A549 (cell line): ENCODE measurements around the gene PRMT7. TPM values are rescaled to one million over a fixed set of nuclear protein-coding genes. Genes with fewer than 3 reads are reported as not detected.

Source experiments
- ATAC-seq, 2 experiments: fragments of 200-7000 bp in 1 of 2; fragments of >200 bp in 1 of 2; cut with Nextera tagmentation in 1 of 2; cut with Tn5 transposase in 1 of 2; 3 replicates each; pipeline versions ENCODE4 v1.8.0 to v1.9.1; 2018 to 2020; ENCODE audit warnings: mild to moderate bottlenecking in 1 of 2, moderate library complexity in 1 of 2
- CTCF ChIA-PET: fragments of 300-600 bp; sonication (Branson Sonifier 250); formaldehyde crosslinking; extraction: SDS; loops from one replicate; lab custom pipeline; 2021; ENCODE audit warnings: antibody characterized with exemption, inconsistent platforms; lab: Yijun Ruan, JAX
- POLR2A ChIA-PET: fragments of 350-600 bp; formaldehyde crosslinking; extraction: SDS; loops from one replicate; lab custom pipeline; 2021; ENCODE audit warnings: antibody characterized with exemption, inconsistent platforms; lab: Yijun Ruan, JAX
- DNase-seq, 2 experiments: peaks; one replicate each; pipeline versions ENCODE4 v3.0.0 to v3.0.0-alpha.2; 2011 to 2016; ENCODE audit warnings: low read depth in 1 of 2, low spot score in 1 of 2
- FAIRE-seq: peaks from 2 replicates; lab custom pipeline; 2011; peaks lifted over from hg19 to GRCh38; lab: Jason Lieb, UNC
- H3K27ac ChIP-seq, 2 experiments: fragments of >200 bp; sonication (Bioruptor Twin); formaldehyde crosslinking; 3 replicates each; pipeline ENCODE4 v1.5.1; 2016 to 2017
- H3K4me1 ChIP-seq: fragments of >200 bp; sonication (Bioruptor Twin); formaldehyde crosslinking; 3 replicates; pipeline ENCODE4 v1.6.1; 2016
- H3K4me2 ChIP-seq: fragments of >200 bp; sonication (Bioruptor Twin); formaldehyde crosslinking; 3 replicates; pipeline ENCODE4 v1.6.1; 2016
- H3K4me3 ChIP-seq: fragments of >200 bp; sonication (Bioruptor Twin); formaldehyde crosslinking; 3 replicates; pipeline ENCODE4 v1.5.1; 2016
- H3K9me3 ChIP-seq: fragments of >200 bp; sonication (Bioruptor Twin); formaldehyde crosslinking; 3 replicates; pipeline ENCODE4 v1.6.1; 2016
- BCL3 ChIP-seq: fragments of >200 bp; sonication (Bioruptor Twin); formaldehyde crosslinking; IDR thresholded peaks from 3 replicates; pipeline ENCODE4 v1.6.1; 2016
- BHLHE40 ChIP-seq: IDR thresholded peaks from 2 replicates; pipeline ENCODE4 v1.6.1; 2012; ENCODE audit warnings: low read depth, low read length, inconsistent platforms
- CEBPB ChIP-seq, 2 experiments: fragments of >200 bp in 1 of 2; sonication (Bioruptor Twin) in 1 of 2; formaldehyde crosslinking in 1 of 2; IDR thresholded peaks; 2 replicates each; pipeline ENCODE4 v1.6.1; 2012 to 2016
- CHD2 ChIP-seq: fragments of 150-350 bp; IDR thresholded peaks from 2 replicates; pipeline ENCODE4 v1.6.1; 2014; ENCODE audit warnings: low read length; ENCODE audit not compliant: partially characterized antibody
- CHD4 ChIP-seq: fragments of 200-600 bp; sonication (generic); IDR thresholded peaks from 2 replicates; pipeline ENCODE4 v1.6.1; 2016; ENCODE audit warnings: antibody characterized with exemption, mild to moderate bottlenecking, borderline replicate concordance
- EP300 ChIP-seq, 2 experiments: fragments of >200 bp; sonication (Bioruptor Twin); formaldehyde crosslinking; IDR thresholded peaks; 2 replicates in 1 of 2; 3 replicates in 1 of 2; pipeline ENCODE4 v1.6.1; 2016 to 2017
- FOSL2 ChIP-seq, 2 experiments: fragments of 450-650 bp in 1 of 2; fragments of >200 bp in 1 of 2; sonication (Bioruptor Twin) in 1 of 2; formaldehyde crosslinking; IDR thresholded peaks; 2 replicates each; pipeline versions ENCODE4 v1.5.0 to v1.6.1; 2016 to 2020; ENCODE audit warnings: mild to moderate bottlenecking in 1 of 2, moderate library complexity in 1 of 2
- GATA3 ChIP-seq: IDR thresholded peaks from 2 replicates; pipeline ENCODE4 v1.6.1; 2012; ENCODE audit warnings: borderline replicate concordance
- JUN ChIP-seq, 2 experiments: fragments of >200 bp; sonication (Bioruptor Twin); formaldehyde crosslinking; IDR thresholded peaks; 2 replicates in 1 of 2; 3 replicates in 1 of 2; pipeline ENCODE4 v1.6.1; 2016 to 2017
- JUNB ChIP-seq: fragments of >200 bp; sonication (Bioruptor Twin); formaldehyde crosslinking; IDR thresholded peaks from 2 replicates; pipeline ENCODE4 v1.6.1; 2016
- MAFK ChIP-seq: fragments of 450-650 bp; IDR thresholded peaks from 2 replicates; pipeline ENCODE4 v1.6.1; 2014; ENCODE audit not compliant: partially characterized antibody
- POLR2A ChIP-seq: IDR thresholded peaks from 2 replicates; pipeline ENCODE4 v1.6.1; 2012; ENCODE audit warnings: mild to moderate bottlenecking, low read length
- POLR2AphosphoS2 ChIP-seq: conservative IDR thresholded peaks from 2 replicates; pipeline ENCODE4 v1.6.1; 2012; ENCODE audit warnings: low read length, improper control_type of control experiment, inconsistent platforms
- TP53 ChIP-seq: fragments of 250-450 bp; sonication (Bioruptor Pico); IDR thresholded peaks from 2 replicates; pipeline ENCODE4 v1.5.0; 2021; ENCODE audit warnings: mild to moderate bottlenecking, moderate library complexity
- ZNF302 ChIP-seq: fragments of 250-450 bp; sonication (Bioruptor Pico); IDR thresholded peaks from 2 replicates; pipeline ENCODE4 v1.9.0; 2021; ENCODE audit warnings: inconsistent platforms, mild to moderate bottlenecking, moderate library complexity
- WGBS: methylation state at CpG from one replicate; pipeline ENCODE4 v1.1.6; 2017; ENCODE audit errors: missing lambda C conversion rate; 5-methylcytosine and 5-hydroxymethylcytosine counted together
- polyA plus RNA-seq, 4 experiments: library from polyadenylated mRNA; depleted of rRNA in 3 of 4; stranded (reverse); fragments of >200 nt; fragmentation: RNase III in 1 of 4; extraction: RNeasy Plus Mini Kit Qiagen cat#74134 plus additional on column Dnase treatment in 1 of 4; gene quantifications; 2 replicates in 3 of 4; 3 replicates in 1 of 4; pipeline ENCODE4 v1.2.3, GENCODE V29; 2011 to 2017
- TF ChIP-seq, protein P1 (sequence below): fragments of 450-650 bp; IDR thresholded peaks from 2 replicates; pipeline ENCODE4 v1.6.1; 2014; ENCODE audit warnings: antibody characterized with exemption
- TF ChIP-seq, protein P2 (sequence below): fragments of 200-600 bp; sonication (generic); IDR thresholded peaks from 2 replicates; pipeline ENCODE4 v1.6.1; 2016; ENCODE audit warnings: antibody characterized with exemption, mild to moderate bottlenecking, moderate library complexity
- TF ChIP-seq, protein P3 (sequence below): fragments of >200 bp; sonication (Bioruptor Twin); formaldehyde crosslinking; IDR thresholded peaks from 2 replicates; pipeline ENCODE4 v1.6.1; 2016

Gene PRMT7
- polyA plus RNA-seq, 2 of the 4 experiments (the other 2 are of a cell fraction), result 37.1 to 44.7 TPM

DNA sequence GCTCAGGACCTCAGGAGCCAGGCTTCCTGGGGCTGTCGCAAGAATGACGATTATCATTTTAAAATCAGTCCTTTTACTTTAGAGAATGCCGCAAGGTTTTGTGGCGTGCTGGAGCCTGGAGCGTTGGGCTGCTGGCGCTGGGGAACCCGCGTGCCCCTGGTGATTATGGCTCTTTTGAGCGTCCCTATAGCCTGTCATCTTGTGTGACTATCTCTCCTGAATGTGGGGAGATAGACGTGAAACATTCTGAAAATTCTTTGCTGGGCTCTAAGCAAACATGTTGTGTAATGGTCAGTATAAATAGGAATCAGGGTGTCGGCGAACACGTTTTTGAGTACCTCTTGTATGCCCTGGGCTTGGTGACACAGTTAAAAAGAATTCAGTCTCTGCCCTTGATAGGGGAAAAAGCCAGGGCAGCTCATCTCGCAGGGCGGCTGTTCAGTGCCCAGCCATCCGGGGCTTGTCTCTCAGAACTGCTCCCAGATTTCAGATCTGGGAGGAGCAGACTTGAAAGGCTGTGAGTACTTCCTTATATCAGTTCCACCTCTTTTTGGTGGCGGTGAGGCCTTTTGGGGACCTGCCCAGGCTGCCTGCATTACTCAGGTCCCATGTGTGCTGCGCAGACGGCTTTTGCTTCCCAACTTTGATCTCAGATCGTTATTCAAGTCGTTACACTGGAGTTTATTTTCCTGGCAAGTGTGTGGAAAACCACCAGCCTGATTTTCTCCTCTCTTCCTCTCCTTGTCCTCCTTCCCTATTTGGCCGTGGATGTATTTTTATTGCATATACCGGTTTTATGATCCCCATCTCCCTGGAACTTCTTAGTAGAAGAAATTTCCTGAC, 45.5 kb upstream of the PRMT7 start:
- DNase-seq, result peak; percentile 84 to 91
- H3K4me2 ChIP-seq, result peak overlapping the region; percentile 84
- no peaks in the 10 kb centered on the region for H3K9me3 ChIP-seq
- H3K4me1 ChIP-seq, result peaks cover 42% of the 10 kb centered on the region
- ChIA-PET POLR2A (interaction anchor here (1.1 to 2.7 kb wide), 5 partner anchors 14 to 179 kb away, joined by 3 to 47 read pairs (median 9); partner anchors contain the start of genes PRMT7 and SLC7A6OS), CTCF (interaction anchor here (2.6 to 8.1 kb wide), 2 partner anchors 13 to 22 kb away, joined by 38 to 124 read pairs; partner anchors contain the start of gene PLA2G15)
- peak overlapping the region; percentile 85 for H3K4me3 ChIP-seq
- peak; percentile 67 to 85 for ATAC-seq
- 2% methylated on average over 23 of the region's 23 CpGs for WGBS
- TF ChIP-seq ZNF302 (CRISPR knock-in tag), result no peak
- TF ChIP-seq CHD2, result no peak
- TF ChIP-seq POLR2A, result peak; percentile 22; the same call in 1 of the 2 replicates
- TF ChIP-seq CEBPB (IDR thresholded peaks at IDR 0.05), result peak; percentile 66 to 93; a peak in 3 of 4 replicates
- TF ChIP-seq TP53 (CRISPR knock-in tag), result 0 out of 2 replicates have a peak, but pooled peaks have one; percentile 24
- peak in 1 of 2 experiments; percentile 29; a peak in 1 of 5 replicates for TF ChIP-seq JUN (IDR thresholded peaks at IDR 0.05)
- 0 out of 3 replicates have a peak, but pooled peaks have one; percentile 25 for TF ChIP-seq BCL3
- TF ChIP-seq, protein P1, sequence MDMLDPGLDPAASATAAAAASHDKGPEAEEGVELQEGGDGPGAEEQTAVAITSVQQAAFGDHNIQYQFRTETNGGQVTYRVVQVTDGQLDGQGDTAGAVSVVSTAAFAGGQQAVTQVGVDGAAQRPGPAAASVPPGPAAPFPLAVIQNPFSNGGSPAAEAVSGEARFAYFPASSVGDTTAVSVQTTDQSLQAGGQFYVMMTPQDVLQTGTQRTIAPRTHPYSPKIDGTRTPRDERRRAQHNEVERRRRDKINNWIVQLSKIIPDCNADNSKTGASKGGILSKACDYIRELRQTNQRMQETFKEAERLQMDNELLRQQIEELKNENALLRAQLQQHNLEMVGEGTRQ, result no peak
- peak; percentile 10 for TF ChIP-seq MAFK
- peak; percentile 22; the same call in 1 of the 2 replicates for TF ChIP-seq FOSL2 (IDR thresholded peaks at IDR 0.05)
- peak; percentile 86 for TF ChIP-seq FOSL2 (CRISPR knock-in tag; IDR thresholded peaks at IDR 0.05)
- TF ChIP-seq, protein P2, sequence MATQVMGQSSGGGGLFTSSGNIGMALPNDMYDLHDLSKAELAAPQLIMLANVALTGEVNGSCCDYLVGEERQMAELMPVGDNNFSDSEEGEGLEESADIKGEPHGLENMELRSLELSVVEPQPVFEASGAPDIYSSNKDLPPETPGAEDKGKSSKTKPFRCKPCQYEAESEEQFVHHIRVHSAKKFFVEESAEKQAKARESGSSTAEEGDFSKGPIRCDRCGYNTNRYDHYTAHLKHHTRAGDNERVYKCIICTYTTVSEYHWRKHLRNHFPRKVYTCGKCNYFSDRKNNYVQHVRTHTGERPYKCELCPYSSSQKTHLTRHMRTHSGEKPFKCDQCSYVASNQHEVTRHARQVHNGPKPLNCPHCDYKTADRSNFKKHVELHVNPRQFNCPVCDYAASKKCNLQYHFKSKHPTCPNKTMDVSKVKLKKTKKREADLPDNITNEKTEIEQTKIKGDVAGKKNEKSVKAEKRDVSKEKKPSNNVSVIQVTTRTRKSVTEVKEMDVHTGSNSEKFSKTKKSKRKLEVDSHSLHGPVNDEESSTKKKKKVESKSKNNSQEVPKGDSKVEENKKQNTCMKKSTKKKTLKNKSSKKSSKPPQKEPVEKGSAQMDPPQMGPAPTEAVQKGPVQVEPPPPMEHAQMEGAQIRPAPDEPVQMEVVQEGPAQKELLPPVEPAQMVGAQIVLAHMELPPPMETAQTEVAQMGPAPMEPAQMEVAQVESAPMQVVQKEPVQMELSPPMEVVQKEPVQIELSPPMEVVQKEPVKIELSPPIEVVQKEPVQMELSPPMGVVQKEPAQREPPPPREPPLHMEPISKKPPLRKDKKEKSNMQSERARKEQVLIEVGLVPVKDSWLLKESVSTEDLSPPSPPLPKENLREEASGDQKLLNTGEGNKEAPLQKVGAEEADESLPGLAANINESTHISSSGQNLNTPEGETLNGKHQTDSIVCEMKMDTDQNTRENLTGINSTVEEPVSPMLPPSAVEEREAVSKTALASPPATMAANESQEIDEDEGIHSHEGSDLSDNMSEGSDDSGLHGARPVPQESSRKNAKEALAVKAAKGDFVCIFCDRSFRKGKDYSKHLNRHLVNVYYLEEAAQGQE, result 0 out of 2 replicates have a peak, but pooled peaks have one; percentile 6
- TF ChIP-seq CHD4, result no peak
- peak; percentile 53; the same call in 1 of the 2 replicates for TF ChIP-seq JUNB
- TF ChIP-seq, protein P3, sequence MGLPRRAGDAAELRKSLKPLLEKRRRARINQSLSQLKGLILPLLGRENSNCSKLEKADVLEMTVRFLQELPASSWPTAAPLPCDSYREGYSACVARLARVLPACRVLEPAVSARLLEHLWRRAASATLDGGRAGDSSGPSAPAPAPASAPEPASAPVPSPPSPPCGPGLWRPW, result no peak; the same call in 1 of the 2 replicates
- TF ChIP-seq BHLHE40, result peak; percentile 60; the same call in 1 of the 2 replicates
- peak; percentile 50; the same call in 1 of the 2 replicates for TF ChIP-seq GATA3
- TF ChIP-seq EP300 (IDR thresholded peaks at IDR 0.05), result peak in 1 of 2 experiments; percentile 38; a peak in 1 of 5 replicates
- no peak for TF ChIP-seq POLR2AphosphoS2
- FAIRE-seq, result no peak
- peak overlapping the region; percentile 94 to 97 for H3K27ac ChIP-seq
